ENCODE results near the gene BRPF1.
A peak's percentile ranks its signal among the peaks of the same experiment; 100 is the strongest.

The BRPF1 gene

DNA sequence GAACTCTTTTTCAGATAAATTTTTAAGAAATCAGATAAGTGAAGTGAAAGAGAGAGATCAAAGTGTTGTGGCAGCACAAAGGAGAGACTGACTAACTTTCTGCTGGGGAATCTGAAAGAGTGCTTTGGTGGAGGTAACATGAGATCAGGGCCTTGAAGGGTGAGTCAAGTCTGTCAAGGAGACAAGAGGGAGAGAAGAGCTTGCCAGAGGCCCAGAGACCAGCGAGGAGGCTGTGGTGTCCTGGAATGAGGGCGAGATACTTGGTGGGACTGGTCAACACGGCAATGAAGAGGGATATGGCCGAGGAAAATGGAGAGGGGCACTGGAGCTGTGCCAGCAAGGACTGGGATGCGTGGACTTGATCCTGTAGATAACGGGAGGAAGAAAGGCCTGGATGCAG, 56.2 kb downstream of the BRPF1 start:
- no peaks in the 10 kb centered on the region for H3K9me3 ChIP-seq (replicated peaks; ENCODE audit: insufficient read depth, low read length)
- H3K4me3 ChIP-seq (ENCODE audit: low read length): no peak overlapping the region
- H3K9me2 ChIP-seq (replicated peaks; ENCODE audit: insufficient read depth, low read length): no peaks in the 10 kb centered on the region
- H2AFZ ChIP-seq (ENCODE audit: low read length): no peak overlapping the region
- no peak overlapping the region for H3K4me2 ChIP-seq (ENCODE audit: low read depth, low read length)
- TF ChIP-seq EZH2 (optimal IDR thresholded peaks at IDR 0.05; ENCODE audit: low read depth, low read length) (no peak), EZH2phosphoT487 (IDR thresholded peaks at IDR 0.05; ENCODE audit: low read length) (no peak)
- TF ChIP-seq, protein P1, sequence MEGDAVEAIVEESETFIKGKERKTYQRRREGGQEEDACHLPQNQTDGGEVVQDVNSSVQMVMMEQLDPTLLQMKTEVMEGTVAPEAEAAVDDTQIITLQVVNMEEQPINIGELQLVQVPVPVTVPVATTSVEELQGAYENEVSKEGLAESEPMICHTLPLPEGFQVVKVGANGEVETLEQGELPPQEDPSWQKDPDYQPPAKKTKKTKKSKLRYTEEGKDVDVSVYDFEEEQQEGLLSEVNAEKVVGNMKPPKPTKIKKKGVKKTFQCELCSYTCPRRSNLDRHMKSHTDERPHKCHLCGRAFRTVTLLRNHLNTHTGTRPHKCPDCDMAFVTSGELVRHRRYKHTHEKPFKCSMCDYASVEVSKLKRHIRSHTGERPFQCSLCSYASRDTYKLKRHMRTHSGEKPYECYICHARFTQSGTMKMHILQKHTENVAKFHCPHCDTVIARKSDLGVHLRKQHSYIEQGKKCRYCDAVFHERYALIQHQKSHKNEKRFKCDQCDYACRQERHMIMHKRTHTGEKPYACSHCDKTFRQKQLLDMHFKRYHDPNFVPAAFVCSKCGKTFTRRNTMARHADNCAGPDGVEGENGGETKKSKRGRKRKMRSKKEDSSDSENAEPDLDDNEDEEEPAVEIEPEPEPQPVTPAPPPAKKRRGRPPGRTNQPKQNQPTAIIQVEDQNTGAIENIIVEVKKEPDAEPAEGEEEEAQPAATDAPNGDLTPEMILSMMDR (IDR thresholded peaks at IDR 0.05; ENCODE audit: low read length): no peak
- no peak for DNase-seq
- H3K9ac ChIP-seq (ENCODE audit: low read length): no peak overlapping the region
- no peak overlapping the region for H3K27ac ChIP-seq (ENCODE audit: low read length)
- no peaks in the 10 kb centered on the region for H3K4me1 ChIP-seq (ENCODE audit: low read length)
- H3K27me3 ChIP-seq (replicated peaks; ENCODE audit: insufficient read depth, low read length): no peaks in the 10 kb centered on the region
- no peaks in the 10 kb centered on the region for H4K20me1 ChIP-seq (ENCODE audit: insufficient read depth, low read length)
- H3K36me3 ChIP-seq (replicated peaks; ENCODE audit: insufficient read depth, low read length): 0 out of 2 replicates have a peak, but pooled peaks cover 2% of the 10 kb centered on the region
- H3K79me2 ChIP-seq (ENCODE audit: low read length): peaks cover 7% of the 10 kb centered on the region; the same call in 1 of the 2 replicates
- H3F3A ChIP-seq (ENCODE audit: insufficient read depth, low read length): no peaks in the 10 kb centered on the region

DNA sequence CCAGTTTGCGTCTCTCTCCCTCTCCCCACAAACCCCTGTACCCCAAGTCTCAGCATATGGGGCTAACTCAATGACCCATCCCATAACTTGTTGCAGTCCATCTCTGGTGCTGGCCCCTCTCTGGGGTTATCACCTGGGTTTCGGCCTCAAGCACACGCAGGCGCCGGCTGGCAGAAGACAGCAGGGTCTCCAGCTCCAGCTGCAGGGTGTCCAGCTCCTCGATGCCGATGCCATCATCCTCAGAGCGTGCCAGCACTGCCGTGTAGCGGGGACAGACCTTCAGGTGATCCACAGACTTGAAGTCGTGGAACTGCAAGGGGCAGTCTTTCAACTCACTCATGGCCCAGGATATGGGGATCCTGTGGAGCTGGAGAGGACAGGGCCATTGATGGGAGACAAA, 59.6 kb downstream of the BRPF1 start:
- Histone ChIP-seq H3K9me3 (replicated peaks; ENCODE audit: insufficient read depth, low read length) (no peaks in the 10 kb centered on the region), H4K20me1 (ENCODE audit: insufficient read depth, low read length) (no peaks in the 10 kb centered on the region), H3F3A (ENCODE audit: insufficient read depth, low read length) (no peaks in the 10 kb centered on the region), H3K4me1 (ENCODE audit: low read length) (no peaks in the 10 kb centered on the region), H3K27ac (ENCODE audit: low read length) (no peak overlapping the region), H3K4me3 (ENCODE audit: low read length) (no peak overlapping the region), H3K4me2 (ENCODE audit: low read depth, low read length) (peak overlapping the region; percentile 77; the same call in 1 of the 2 replicates), H3K9ac (ENCODE audit: low read length) (no peak overlapping the region), H3K36me3 (replicated peaks; ENCODE audit: insufficient read depth, low read length) (no peaks in the 10 kb centered on the region), H3K79me2 (ENCODE audit: low read length) (peaks cover 40% of the 10 kb centered on the region), H3K27me3 (replicated peaks; ENCODE audit: insufficient read depth, low read length) (no peaks in the 10 kb centered on the region), H2AFZ (ENCODE audit: low read length) (no peak overlapping the region), H3K9me2 (replicated peaks; ENCODE audit: insufficient read depth, low read length) (no peaks in the 10 kb centered on the region)
- no peak for DNase-seq
- TF ChIP-seq EZH2phosphoT487 (IDR thresholded peaks at IDR 0.05; ENCODE audit: low read length) (no peak), EZH2 (optimal IDR thresholded peaks at IDR 0.05; ENCODE audit: low read depth, low read length) (no peak)
- TF ChIP-seq, protein P1 (IDR thresholded peaks at IDR 0.05; ENCODE audit: low read length): no peak

DNA sequence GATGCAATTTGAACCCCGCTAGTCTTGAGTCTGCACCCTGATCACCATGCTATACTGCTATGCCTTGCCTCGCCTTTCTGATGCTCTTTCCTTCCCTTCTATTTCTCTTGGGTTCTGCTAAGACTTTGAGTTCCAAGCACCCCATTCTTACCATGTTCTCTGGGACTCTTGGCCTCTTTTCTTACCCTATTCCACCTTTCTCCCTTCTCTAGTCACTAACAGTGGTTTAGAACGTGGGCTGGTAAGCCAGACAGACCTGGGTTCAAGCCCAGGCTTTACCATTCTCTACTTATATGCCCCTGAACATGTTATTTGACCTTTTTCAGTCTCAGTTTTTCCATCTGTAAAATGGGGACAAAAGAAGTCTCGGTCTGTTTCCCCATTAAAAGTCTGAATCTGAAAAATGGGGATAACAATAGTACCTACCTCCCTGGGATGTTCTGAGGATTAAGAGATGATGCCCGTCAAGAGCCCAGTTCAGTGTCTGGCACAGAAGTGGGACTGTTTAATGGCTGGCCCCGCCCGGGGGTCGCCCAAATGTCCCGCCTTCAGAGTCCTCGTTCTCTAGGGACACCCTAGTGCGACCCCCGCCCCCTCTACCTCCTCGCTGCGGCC, 60.4 kb downstream of the BRPF1 start:
- Histone ChIP-seq H3F3A (ENCODE audit: insufficient read depth, low read length) (no peaks in the 10 kb centered on the region), H3K4me2 (ENCODE audit: low read depth, low read length) (peak overlapping the region; percentile 77), H3K79me2 (ENCODE audit: low read length) (peaks cover 46% of the 10 kb centered on the region), H3K27me3 (replicated peaks; ENCODE audit: insufficient read depth, low read length) (no peaks in the 10 kb centered on the region), H3K4me1 (ENCODE audit: low read length) (no peaks in the 10 kb centered on the region), H4K20me1 (ENCODE audit: insufficient read depth, low read length) (no peaks in the 10 kb centered on the region), H3K9me2 (replicated peaks; ENCODE audit: insufficient read depth, low read length) (no peaks in the 10 kb centered on the region), H3K4me3 (ENCODE audit: low read length) (peak overlapping the region; percentile 87), H3K9ac (ENCODE audit: low read length) (peak overlapping the region; percentile 94), H3K36me3 (replicated peaks; ENCODE audit: insufficient read depth, low read length) (no peaks in the 10 kb centered on the region), H3K27ac (ENCODE audit: low read length) (peak overlapping the region; percentile 80; the same call in 1 of the 2 replicates), H3K9me3 (replicated peaks; ENCODE audit: insufficient read depth, low read length) (no peaks in the 10 kb centered on the region), H2AFZ (ENCODE audit: low read length) (peak overlapping the region; percentile 86)
- no peak for TF ChIP-seq EZH2phosphoT487 (IDR thresholded peaks at IDR 0.05; ENCODE audit: low read length)
- TF ChIP-seq, protein P1 (IDR thresholded peaks at IDR 0.05; ENCODE audit: low read length): no peak
- TF ChIP-seq EZH2 (optimal IDR thresholded peaks at IDR 0.05; ENCODE audit: low read depth, low read length): no peak
- no peak for DNase-seq
